NCI-H2029 treated with DMSO at 0.1 percent for 48 hours (cell line): ENCODE results near the gene HOXD10.

Experiments
- DNase-seq: peaks from one replicate; lab custom pipeline; 2025; lab: John Stamatoyannopoulos, UW

HOXD10 gene

DNA sequence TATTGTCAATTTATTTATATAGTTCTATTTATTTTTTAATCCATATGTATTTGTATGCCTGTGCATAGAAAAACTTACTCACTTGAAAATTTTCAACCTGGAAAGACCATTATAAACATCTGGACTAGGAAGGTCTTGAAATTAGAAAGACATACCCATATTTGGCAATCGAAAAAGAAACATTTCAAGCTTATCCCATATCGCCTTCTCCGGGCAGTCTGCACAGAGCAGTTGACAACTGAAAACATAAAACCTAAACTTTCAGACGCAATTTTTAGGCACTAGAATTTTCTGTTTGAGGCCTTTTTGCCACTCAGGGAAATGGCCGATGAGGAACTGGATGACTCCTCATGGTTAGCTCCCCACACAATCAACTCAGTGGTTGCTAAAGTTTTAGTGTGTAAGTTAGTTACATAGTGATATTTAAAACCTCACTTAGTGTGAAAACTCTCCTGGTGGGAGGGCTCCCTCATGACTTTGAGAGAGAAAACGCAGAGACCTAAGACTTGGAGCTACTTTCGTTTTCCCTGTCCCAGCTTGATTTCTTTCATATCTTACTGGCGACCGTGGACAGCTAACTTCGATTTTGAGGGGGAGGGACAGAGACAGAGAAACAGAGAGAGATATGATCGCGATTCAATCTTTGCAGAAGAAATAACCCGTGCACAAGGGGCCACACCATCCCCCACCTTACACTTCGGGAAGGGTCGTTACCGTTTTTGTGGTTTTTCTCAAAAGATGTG, 20.2 kb upstream of the HOXD10 start:
- DNase-seq = no peak

DNA sequence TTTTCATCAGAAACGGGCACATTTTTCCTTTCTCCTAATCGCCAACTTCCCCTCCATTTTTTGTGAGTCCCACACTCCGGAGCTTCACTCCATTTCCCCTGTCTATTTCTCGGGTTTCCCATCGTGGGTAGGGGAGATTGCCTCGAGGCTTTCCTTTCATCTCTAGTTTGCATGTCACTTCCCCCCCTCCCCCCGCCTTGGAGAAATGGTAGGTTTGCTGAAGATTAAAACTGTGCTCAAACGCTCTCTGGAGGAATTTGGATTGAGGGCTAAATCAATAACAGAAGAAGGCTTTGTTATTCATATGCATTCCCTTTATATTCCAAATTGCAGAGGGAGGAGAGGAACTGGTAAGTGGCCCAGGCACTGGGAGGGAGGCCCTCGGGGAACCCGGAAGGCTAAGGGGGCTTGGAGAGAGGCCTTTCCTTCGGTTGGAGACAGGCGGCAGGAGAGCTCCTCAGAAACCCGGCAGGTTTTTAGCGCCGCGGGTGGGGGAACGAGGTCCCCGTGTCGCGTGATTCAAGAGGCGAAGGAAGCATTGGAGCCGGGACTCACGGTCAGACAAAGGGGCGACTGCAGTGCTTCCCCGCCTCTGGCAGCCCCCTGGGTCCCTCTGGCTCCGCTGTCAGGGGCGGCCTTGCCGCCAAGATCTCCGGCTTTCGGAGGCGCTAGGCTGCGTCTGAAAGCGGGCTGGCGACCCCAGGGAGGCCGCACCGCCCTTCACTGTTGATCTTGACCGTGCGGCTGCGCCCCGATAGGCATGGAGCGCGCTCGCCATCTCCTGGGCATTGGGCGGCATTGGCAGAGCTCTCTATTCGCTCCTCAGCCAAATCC, 19.4 kb upstream of the HOXD10 start:
- no peak for DNase-seq

GRCh38 chr2:176097820-176098365, 18.7 kb upstream of the HOXD10 start:
- peak; percentile 73 for DNase-seq

GRCh38 chr2:176098366-176099158, 18.0 kb upstream of the HOXD10 start:
- DNase-seq = no peak

GRCh38 chr2:176099159-176099727, 17.3 kb upstream of the HOXD10 start:
- DNase-seq = no peak

GRCh38 chr2:176099728-176100546, 16.6 kb upstream of the HOXD10 start, which contains the start of gene HOXD12:
HOXD12 (plus strand) TSS chr2:176099795; CDS start chr2:176099802, 7 bp downstream.
- no peak for DNase-seq

DNA sequence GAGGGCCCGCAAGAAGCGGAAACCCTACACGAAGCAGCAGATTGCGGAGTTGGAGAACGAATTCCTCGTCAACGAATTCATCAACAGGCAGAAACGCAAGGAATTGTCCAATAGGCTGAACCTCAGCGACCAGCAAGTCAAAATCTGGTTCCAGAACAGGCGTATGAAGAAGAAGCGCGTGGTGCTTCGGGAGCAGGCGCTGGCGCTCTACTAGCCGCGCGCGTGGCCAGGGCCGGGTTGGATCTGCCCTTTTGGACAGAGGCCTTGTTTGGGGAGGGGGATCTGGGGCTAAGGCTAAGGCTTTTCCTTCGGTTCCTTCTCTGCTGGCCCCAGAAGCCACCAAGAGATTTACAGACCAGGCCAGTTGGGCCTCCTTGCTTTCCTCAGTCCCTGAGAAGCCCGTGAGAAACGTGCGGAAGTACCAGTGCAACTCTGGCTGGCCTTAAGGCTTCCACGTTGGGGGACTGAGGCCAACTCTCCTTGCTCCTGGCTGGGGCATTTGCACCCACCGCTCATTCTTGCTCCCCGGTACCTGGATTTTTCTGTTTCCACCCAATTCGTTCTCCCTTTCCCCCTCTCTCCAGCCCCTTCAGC, 15.9 kb upstream of the HOXD10 start:
- no peak for DNase-seq

- no peak for DNase-seq
Measured at GRCh38 chr2:176101216-176101830, 15.3 kb upstream of the HOXD10 start.

DNA sequence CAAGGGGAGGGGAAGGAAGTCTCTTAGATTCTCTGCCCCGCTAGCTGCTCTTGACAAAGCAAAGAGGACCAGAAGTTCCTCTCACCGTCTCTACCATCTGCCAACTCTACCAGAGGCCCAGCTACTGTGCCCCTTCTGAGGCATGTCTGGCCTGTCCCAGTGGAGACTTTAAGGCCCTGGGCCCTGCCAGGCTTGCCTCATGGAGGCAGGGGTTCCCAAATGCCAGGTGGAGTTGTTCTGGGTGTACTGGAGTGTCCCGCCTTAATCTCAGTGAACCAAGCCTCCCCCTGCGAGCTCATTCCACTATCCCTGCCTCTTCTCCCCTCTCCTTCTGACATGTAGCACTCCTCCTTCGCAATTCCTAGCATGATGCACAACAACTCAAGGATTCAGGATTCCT, 14.7 kb upstream of the HOXD10 start:
- DNase-seq = no peak

- DNase-seq = no peak
Measured at GRCh38 chr2:176102309-176102866, 14.2 kb upstream of the HOXD10 start.

GRCh38 chr2:176103194-176103593, 13.4 kb upstream of the HOXD10 start:
- no peak for DNase-seq

GRCh38 chr2:176103742-176104315, 12.7 kb upstream of the HOXD10 start:
- no peak for DNase-seq

GRCh38 chr2:176104316-176105077, 12.1 kb upstream of the HOXD10 start:
- no peak for DNase-seq

- DNase-seq = no peak
Measured at GRCh38 chr2:176105078-176105729, 11.4 kb upstream of the HOXD10 start.

DNA sequence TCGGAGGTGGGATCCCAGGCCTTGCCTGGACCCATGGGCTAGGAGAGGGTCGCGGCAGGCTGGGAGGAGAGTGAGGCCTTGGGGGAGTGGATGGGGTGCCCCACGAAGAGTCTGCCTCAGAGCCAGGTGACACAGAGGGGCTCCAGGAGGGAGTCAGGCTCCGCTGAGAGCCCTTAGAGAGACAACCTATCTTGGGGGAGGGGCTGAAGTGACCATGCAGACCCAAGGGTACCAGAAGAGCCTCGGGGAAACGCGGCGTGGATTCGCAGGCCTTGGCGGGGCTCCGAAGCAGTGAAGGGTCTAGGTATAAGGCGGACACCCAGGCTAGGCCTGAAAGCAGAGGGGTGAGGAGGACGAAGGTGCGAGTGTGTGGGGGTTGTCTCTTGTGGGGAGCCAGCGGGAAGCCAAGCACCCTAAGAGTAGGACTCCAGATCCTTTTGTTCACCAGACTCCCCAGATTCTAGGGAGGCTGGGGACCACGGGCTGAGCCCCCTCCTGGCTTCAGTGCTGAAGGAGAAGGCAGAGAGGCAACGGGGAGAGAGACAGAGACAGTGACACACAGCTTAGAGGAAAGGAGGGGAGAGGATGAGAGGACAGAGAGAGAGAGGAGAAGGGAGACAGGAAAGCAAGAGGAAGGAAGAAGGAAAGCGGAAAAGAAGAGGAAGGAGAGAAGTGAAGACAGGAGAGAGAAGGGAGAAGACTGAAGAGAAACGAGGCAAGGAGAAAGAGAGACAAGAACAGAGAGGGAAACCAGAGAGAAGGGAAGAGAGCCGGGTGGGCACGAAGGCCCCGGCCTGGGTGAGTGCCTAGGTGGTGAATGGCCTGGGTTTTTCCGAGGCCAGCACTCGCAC, 10.6 kb upstream of the HOXD10 start:
- DNase-seq = no peak

DNA sequence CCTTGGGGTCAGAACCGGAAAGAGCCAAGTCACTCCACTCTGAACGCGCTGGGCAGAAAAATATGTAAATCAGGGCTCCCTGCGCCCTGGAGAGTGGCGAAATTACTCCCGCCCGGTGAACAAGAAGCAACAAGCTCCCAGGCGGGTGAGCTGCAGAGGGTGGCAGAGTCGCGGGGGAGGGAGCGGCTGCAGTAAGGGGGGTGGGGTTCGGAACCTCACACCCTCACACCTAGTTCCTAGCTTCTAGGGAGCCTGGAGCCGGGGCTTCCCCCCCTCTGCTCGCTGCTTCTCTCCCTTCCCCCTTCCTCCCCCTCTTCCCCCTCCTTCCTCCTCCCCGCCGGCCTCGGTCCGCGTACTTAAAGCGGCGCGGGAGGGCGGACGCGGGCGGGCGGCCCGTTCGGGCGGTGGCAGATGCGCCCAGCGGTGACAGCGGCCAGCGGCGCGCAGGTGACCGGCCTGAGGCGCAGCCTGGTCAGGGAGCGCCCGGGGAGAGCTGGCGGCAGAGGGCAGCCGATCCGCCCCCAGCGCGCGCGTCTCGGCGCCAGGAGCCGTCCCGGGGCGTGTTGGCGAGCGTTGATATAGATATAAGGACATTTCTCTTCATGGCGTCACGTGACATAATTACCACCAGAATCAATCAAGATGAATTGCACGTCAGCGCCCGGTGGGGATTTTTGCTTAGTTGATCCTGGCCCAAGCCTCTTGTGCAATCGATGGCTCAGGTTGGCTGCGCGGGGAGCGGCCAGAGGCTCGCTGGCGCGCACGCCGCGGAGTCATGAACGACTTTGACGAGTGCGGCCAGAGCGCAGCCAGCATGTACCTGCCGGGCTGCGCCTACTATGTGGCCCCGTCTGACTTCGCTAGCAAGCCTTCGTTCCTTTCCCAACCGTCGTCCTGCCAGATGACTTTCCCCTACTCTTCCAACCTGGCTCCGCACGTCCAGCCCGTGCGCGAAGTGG, 9.7 kb upstream of the HOXD10 start, which contains the start of gene HOXD11:
Gene HOXD11 (plus strand): TSS at position 700 of the 959 bp plus-strand sequence. CDS start 76 bp downstream, at position 776.
- DNase-seq = peak; percentile 41
